SK-N-MC (cell line): Measurements from ENCODE around the gene CBX5.

Source experiments
- EZH2 ChIP-seq: fragments of 200-600 bp; sonication (generic); IDR thresholded peaks from one replicate; pipeline ENCODE4 v1.6.1; 2017; ENCODE audit warnings: antibody characterized with exemption
- FOXP2 ChIP-seq: optimal IDR thresholded peaks from 2 replicates; pipeline ENCODE3; 2011; ENCODE audit warnings: mild to moderate bottlenecking, moderate library complexity; ENCODE audit not compliant: insufficient read depth; ENCODE audit errors: extremely low read length, control extremely low read depth
- POLR2AphosphoS5 ChIP-seq: IDR thresholded peaks from 2 replicates; pipeline ENCODE4 v1.6.1; 2012; ENCODE audit warnings: mild to moderate bottlenecking, low read depth, low read length, borderline replicate concordance

DNA sequence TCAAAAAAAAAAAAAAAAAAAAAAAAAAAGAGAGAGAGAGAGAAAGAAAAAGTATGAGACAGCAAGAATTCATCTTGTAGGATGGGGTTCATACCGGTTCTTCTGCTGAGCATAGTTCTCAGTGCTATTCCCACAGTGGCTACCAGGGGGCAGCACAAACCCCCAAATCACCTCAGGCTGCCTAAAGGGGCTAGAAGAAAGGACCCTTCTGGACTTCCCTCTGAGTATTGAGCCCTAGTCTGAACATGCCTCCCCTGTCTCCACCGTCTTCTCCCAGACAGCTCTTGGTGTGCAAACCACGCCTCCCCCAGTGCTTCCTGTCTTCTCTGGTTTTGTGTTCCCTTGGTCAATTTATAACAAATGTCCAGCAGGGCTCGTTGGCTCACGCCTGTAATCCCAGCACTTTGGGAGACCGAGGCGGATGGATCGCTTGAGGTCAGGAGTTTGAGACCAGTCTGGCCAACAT is 59.8 kb downstream of the CBX5 start:
- TF ChIP-seq POLR2AphosphoS5 = no peak
- no peak for TF ChIP-seq EZH2
- no peak for TF ChIP-seq FOXP2
